Hematopoietic multipotent progenitor cell (in vitro differentiated cells): ENCODE results near the gene WNT2B. TPM values are rescaled to one million over a fixed set of nuclear protein-coding genes. Genes with fewer than 3 reads are reported as not detected.

Source experiments
- DNase-seq, 3 donors: peaks; one replicate each; pipeline ENCODE4 v3.0.0-alpha.2; 2011 to 2015; ENCODE audit warnings: low read depth in 2 of 3, low spot score in 2 of 3
- total RNA-seq: library from RNA; depleted of rRNA; stranded (reverse); fragments of >200 nt; gene quantifications from one replicate; pipeline ENCODE4 v1.2.3, GENCODE V29; 2012

The WNT2B gene
- total RNA-seq, 1 donor: under 0.01 TPM

DNA sequence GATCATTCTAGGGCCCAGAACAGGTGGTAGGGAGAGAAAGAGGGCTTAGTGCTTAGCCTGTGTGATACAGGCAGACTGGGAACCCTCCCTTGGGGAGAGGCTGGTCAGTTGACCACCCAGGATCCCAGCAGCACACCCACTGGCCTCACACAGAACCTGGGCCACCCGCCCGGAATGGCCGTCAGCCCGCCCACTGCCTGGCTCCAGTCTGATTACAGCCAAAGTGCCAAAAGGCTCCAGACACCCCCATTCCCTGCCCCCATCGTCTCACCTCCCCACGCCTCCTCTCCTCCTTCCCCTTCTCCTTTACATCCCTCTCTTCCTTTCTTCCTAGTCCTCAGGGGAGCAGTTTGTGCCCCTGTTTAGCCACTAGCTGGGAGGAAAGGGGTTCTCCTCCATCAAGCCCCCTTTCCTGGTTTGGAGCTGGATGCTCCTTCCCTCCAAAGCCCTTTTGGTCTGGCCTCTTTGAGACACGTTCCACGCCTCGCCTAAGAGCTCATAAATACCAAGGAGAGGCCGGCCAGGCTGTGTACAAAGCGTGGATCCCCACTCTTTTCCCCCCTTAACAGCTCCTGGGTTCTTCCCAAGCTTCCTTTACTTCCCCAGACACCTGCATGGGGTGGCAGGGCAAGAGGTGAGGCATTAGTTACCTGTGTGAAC, 4.6 kb upstream of the WNT2B start:
- no peak for DNase-seq

DNA sequence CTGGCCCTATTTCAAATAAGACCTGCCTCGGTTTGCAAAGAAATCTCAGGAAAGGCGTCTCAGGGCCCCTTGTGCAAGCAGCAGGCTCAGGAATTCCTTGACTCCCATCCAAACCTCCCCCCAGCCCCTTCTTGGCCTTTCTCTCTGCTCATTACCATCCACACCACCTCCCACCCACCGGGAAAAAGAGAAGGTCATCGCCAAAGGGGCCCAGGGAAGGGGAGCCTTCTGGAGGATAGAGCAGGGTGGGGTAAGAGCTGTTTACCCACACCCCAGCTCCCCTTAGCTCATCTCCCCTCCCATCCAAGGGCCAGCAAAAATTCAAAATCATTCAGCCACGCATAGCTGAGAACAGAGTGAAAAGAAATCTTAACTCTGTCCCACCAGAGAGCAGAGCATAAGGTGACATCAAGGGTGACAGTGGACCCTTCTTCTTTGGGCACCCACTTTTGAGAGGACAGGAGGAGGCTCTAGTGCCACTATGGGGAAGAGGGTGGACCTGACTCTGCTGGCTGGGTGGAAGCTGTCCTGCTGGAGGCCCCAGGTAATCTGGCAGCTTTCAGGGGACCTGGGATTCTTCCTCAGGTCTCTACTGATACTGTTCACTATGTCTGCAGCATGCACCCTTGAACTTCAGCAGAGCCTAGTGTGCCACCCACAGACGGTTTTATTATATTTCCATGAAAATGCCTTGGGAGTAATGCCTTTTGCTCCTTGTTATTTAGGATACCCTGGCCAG, 3.9 kb upstream of the WNT2B start:
- DNase-seq: no peak

DNA sequence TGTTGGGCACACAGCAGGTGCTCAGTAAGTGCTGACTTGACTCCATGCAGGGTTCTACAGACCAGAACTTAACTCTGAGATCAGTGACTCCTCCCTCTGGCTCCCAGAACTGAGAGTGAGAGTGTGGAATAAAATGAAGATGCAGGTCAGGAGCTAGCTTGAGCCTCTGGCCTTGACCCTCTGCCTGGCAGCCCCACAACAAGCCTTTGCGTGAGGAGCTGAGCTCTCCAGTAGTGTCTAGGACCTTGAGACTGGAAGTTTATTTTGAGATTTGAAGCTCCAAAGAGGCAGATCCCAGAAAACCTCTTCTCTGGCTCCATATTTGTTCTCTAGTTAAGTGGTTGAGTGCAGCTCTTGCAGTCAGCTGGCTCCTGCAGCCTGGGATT, 3.4 kb upstream of the WNT2B start:
- DNase-seq: no peak

DNA sequence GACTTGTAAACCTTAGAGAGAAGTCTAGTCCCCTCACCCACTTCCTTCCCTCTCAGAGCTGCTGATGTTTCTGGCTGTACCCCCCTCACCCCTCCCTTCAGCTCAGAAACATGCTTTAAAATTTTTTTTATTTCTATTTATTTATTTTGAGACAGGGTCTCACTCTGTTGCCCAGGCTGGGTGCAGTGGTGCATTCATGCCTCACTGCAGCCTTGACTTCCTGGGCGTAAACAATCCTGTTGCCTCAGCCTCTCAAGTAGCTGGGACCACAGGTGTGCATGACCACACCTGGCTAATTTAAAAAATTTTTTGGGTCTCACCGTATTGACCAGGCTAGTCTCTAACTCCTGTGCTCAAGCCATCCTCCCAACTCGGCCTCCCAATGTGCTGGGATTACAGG, 2.9 kb upstream of the WNT2B start:
- no peak for DNase-seq

DNA sequence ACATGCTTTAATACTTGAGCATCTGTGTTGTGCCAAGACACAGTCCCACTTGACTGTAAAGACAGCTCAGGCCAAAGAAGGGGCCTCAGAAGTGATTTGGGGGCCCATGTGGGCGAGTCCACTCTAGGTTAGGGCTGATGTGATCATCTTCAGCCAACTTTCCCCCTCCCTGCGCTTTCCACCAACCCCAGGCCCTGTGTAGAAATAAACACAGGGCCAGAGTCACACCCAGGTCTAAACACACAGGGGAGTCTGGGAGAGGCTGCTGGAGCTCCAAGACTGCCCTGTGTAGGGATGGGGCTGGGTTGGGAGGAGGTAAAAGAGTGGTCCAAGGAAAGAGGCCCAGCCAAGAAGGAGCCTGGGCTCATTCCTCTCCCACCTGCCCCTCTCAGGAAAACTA, 2.5 kb upstream of the WNT2B start:
- no peak for DNase-seq

DNA sequence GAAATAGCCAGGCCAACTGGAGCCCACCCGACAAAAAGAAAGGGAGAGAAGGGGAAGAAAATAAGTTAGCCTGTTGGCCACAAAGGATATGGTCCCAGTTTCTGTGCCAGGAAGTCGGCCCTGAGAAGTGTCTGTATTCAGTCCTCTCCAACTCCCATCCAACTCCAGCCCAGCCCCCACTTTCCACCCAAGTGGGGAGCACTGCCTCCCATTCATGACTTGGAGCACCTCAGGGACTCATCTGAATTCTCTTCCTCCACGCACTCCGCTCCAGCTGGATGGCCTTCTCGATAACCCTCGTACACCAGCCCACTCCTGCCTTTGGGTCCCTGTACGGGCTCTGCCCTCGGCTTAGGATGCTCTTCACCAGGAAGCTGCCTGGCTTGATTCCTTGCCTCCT, 2.0 kb upstream of the WNT2B start:
- no peak for DNase-seq

DNA sequence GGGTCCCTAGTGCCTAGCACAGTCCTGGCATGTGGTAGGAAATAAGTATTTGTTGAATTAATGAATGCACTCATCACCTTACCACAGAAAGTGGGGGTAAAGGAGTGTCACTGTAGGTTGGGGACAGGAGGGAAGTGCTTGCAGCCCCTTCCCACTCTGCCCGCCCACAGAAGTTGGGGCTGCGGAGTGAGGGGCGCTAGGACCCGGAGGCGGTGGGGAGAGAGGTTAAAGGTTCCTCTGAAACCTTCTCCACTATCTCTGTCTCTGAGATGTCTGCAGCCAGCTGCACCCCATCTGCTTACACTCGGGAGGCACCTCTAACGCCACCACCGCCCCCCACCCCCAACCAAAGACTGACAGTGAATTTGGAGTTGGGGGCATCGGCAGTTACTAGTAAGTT, 1.4 kb upstream of the WNT2B start:
- DNase-seq: no peak

DNA sequence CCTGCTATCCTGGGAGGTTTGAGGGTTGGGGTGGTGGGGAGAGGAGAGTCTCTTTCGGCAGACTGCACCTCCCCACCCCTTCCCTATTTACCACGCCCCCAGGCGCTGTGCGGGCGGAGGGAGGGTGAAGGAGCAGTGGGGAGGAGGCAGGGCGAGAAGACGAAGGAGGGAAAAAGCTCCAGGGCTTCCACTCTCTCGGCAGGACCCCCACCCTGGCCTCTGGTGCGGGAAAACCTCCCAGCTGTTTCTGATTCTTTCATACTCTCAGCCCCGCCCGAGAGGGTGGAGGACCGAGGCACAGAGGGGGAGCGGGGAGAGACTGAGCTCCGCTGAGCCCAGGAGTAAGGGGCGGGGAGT, 866 bp upstream of the WNT2B start:
- DNase-seq: peak in 1 of 3 donors; percentile 34

DNA sequence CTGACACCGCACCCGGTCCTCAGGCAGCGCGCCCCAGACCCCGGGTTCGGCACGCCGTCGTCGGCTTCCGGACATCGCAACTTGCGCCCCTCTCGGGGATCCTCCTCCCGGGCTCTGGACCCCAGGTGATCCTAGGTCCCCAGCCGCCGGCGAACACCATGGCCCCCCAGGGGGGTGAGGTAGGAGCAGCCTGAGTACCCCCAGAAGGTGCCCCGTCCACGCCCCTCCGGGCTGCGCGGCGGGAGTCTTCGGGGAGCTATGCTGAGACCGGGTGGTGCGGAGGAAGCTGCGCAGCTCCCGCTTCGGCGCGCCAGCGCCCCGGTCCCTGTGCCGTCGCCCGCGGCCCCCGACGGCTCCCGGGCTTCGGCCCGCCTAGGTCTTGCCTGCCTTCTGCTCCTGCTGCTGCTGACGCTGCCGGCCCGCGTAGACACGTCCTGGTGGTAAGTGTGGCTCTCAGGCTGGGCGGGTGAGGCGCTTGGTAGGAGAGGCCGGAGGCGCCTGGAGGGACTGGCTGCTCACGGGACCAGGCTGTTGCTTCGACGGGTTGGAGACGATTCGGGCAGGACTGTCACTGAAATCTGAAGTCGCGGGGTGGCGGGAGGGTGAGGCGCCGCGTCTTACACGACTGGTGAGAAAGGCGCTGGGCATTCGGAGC, 367 bp downstream of the WNT2B start:
- DNase-seq: peak in 2 of 3 donors; percentile 17 to 21

DNA sequence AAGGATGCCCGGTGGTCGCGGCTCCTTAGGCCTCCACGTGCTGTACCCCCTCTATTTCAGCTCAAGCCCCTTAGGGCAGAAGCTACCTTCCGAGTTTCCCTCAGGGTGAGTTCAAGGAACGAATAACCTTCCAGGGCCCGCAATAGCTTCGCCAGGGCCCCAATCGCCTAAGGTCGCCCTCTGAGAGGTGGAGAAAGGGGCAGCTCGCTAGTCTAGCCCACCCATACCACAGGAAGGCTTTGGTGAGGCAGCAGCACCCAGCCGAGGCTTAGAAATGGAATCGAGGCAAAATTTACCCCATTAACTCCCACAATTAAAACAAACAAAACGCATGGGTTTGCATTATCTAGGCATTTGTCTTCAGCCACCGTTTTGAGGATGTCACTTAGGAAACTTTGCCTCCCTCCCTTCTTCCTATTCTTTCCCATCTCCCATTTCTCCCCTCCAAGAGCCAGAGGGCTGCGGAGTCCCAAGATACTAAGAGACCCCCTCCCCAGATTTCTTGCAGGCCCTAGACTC, 954 bp downstream of the WNT2B start:
- no peak for DNase-seq

DNA sequence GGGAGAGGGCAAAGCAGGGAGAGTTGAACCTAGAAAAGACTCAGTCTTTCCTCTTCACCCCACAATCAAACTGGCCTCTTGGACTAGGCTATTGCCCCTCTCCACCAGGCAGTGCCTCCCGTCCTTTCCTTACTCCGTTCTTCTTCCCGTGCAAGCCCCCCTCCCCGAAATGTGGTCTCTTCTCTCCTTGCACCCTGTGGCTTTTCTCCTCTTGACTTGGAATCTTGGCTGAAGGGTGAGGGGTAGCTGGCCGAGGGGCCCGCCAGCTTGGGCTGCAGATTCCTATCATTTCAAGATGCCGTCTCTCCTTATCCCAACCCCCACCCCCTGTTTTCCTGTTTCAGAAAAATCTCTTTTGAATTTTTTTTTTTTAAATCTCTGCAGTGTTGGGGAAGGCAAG, 1.6 kb downstream of the WNT2B start:
- DNase-seq: no peak

DNA sequence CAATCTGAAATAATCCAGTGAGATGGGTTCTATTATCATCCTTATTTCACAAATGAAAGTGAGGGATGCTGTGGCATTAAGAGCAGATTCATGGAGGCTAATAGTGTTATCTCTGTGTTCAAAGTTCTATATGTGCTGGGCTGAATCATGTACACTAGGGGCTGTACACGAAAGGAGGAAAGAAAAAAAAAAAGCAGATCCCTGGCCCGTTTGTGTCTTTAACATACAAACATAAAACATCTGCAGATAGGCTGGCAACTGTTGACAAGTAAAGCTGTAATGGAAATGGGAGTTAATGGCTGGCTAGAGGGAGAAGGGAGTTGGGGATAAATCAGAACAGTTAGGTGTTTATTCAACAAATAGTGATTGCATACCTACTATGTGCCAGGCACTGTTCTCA, 3.1 kb downstream of the WNT2B start:
- DNase-seq: no peak

DNA sequence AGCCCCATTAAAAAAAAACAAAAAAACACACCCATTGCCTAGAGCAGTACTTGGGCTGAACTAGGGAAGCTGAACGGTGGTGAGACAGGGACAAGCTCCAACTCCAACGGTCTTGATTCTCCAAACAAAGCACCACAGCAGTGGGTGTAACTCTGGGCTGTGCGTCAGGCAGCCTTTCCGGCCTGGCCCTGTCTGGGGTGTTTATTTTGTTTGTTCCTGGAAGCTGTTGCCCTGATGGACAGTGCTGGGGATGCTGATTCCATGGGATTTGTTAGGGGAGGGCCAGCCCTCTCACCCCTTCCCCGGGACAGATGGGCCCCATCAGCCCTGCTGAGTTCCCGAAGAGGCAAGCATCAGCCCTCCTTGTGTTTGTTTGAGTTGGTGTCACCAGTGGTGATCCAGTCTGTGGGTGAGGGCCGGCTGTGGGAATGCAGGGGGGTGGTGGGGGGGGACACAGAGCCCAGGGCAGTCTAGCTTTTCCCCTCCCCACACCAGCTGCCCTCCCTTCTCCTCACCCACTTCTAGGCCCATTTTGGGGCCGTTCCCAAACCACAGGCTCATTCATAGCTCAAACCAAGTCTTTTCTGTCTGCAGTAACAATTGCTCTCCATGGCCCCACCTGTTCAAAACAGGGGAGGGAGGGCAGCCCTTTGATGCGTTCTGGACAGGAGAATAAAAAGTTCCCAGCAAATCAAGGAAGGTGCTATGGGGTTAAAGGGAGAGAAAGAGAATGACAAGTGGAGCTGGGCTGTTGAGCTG, 4.5 kb downstream of the WNT2B start:
- DNase-seq: no peak

DNA sequence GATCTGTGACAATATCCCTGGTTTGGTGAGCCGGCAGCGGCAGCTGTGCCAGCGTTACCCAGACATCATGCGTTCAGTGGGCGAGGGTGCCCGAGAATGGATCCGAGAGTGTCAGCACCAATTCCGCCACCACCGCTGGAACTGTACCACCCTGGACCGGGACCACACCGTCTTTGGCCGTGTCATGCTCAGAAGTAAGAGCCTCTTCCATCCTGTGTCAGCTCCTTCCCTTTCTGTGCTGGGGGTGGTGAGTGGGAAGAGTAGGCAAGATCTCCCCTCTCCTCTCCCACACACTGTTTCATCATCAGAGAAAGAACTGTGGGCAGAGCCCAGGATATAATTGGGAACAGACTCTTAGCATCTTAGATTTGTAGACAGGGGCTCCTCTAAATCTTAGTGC, 6.1 kb downstream of the WNT2B start:
- DNase-seq: no peak

DNA sequence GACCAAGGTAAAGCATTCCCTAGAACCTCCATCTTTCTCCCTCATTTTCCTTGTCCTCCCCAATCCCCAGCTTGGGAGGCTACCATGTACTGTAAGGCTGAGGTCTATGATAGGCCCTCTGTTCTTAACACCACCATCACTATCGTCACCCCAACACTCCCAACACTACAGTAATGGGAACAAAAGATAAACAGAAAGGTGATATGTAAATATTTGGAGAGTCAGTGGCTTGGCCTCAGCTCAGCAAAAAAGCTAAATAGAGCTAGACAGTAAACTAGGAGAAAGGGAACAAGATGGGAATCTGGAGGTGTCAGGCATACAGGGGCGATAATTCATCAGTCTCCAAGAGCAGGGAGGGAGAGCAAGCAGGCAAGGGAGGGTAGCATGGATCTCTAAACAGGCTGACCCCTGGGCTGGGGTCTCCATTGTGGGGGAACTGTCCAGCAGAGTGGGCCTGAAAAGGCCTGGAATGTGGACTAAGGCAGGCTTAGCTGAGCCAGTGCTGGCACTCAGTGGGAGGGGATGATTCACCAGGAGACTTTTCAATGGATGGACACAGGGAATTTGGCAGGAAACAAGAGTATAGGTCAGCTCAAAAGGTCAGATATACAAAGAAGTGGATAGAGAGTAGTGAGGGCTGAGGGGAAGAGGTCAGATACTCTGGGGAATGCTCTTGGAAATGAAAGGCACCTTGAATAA, 6.7 kb downstream of the WNT2B start:
- no peak for DNase-seq

DNA sequence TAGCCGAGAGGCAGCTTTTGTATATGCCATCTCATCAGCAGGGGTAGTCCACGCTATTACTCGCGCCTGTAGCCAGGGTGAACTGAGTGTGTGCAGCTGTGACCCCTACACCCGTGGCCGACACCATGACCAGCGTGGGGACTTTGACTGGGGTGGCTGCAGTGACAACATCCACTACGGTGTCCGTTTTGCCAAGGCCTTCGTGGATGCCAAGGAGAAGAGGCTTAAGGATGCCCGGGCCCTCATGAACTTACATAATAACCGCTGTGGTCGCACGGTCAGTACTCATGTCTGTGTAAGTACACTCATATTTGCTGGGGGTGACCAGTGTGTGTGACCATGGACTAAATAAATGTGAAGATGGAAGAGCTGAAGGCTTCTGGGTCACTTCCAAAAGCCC, 7.4 kb downstream of the WNT2B start:
- DNase-seq: no peak

DNA sequence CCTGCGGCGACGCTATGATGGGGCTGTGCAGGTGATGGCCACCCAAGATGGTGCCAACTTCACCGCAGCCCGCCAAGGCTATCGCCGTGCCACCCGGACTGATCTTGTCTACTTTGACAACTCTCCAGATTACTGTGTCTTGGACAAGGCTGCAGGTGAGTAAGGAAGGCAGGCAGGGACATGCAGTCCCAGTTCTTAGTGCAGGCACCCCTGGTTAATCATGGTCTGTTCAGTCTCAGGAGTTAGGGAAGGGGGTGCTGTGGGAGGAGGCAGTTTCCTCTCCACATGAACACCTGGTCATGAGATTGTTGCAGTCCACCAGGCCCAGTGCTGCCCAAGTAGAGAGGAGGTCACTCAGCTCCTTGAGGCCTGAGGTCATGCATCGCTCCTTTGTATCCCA, 8.5 kb downstream of the WNT2B start:
- DNase-seq: no peak

DNA sequence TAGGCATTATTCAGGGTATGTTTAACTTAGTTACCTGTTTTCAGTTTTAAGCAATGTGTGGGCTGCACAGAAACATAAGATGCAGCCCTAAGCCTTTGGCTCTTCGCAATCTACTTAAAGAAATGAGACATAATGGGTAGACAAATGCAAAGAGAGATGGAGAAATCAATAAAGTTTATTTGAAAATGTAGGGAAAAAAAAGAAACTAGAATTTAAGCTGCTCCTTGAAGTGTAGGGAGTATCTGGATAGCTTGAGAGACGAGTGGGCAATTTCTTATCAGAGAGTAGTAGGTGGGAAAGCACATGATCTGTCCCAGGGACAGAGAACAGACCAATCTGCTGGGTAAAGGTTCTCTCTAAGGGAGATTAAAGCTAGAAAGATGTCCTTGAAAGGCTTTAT, 8.9 kb downstream of the WNT2B start:
- no peak for DNase-seq

DNA sequence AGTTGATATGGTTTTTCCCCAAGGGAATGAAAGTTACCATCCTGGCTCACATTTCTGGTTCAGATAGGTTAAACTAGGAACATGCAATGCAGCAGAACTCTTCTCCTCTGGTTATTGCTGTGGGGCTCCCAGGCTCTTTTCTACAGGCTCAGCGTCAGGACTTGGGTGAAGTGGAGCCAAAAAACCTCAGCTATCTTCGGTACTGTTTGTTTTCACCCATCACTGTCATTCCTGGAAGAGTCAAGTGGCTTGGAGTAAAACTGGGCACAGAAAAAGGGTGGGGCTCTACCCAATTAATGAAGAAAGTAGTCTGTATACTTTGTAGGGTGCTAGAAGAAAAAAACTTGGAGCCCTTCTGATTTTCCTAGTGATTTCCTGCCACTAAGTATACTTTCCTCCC, 9.4 kb downstream of the WNT2B start:
- no peak for DNase-seq

DNA sequence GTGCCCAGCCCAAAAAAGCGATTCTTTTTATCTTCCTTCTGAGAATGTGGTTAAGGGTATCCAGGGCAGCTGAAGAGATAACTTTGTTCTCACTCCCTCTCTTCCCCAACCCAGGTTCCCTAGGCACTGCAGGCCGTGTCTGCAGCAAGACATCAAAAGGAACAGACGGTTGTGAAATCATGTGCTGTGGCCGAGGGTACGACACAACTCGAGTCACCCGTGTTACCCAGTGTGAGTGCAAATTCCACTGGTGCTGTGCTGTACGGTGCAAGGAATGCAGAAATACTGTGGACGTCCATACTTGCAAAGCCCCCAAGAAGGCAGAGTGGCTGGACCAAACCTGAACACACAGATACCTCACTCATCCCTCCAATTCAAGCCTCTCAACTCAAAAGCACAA, 11.4 kb downstream of the WNT2B start:
- DNase-seq: no peak

DNA sequence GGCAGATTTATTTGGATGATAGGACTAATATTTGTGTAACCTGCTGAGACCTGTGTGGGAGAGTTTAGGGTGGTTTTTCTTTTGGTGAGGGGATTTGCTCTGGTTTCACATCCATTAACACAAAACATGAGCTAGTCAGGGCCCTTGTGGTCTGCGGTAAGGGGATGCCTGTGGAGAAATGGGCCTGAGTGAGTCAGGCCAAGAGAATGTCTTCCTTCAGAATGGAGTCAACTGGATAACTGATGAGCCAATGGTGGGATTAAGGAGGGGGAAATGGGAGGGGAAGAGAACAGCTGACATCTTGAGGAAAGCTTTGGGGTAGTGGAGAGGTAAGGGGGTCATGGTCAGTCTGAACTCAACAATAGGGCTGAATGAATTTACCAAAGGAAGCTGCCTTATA, 13.9 kb downstream of the WNT2B start:
- no peak for DNase-seq
